ENCODE data around the gene C1QTNF6. TPM values are rescaled to one million over a fixed set of nuclear protein-coding genes. Genes with fewer than 3 reads are reported as not detected.
A peak's percentile ranks its signal among the peaks of the same experiment; 100 is the strongest.
"Not testable (repeated sequence)": the region's sequence is repeated elsewhere in the genome, so short reads cannot be mapped to it uniquely, and the experiment has no call there.

C1QTNF6 gene
- total RNA-seq, 1 donor from 2014 or later, result 58.3 TPM

GRCh38 chr22:37171662-37172061 lies 16.4 kb downstream of the C1QTNF6 start:
- Mint-ChIP-seq H3K4me1 (peaks cover 22% of the 10 kb centered on the region), H3K36me3 (no peaks in the 10 kb centered on the region), H3K4me3 (no peak overlapping the region), H3K9me3 (no peaks in the 10 kb centered on the region), H3K27me3 (ENCODE audit: low read depth) (no peaks in the 10 kb centered on the region), H3K27ac (no peak overlapping the region)
- no peak for TF ChIP-seq CTCF (IDR thresholded peaks at IDR 0.05; ENCODE audit: unreplicated experiment)
- DNase-seq (ENCODE audit: low spot score in 2 of 2, unreplicated experiment in 2 of 2), result no peak

- H3K4me3 Mint-ChIP-seq; H3K36me3 Mint-ChIP-seq; DNase-seq (ENCODE audit: low spot score in 2 of 2, unreplicated experiment in 2 of 2); H3K9me3 Mint-ChIP-seq; H3K27me3 Mint-ChIP-seq (ENCODE audit: low read depth): not testable (repeated sequence)
- peaks cover 17% of the 10 kb centered on the region for H3K4me1 Mint-ChIP-seq
- H3K27ac Mint-ChIP-seq, result peak overlapping the region; percentile 13
Observed at GRCh38 chr22:37170689-37171405, 17.2 kb downstream of the C1QTNF6 start.

GRCh38 chr22:37169947-37170688 lies 17.9 kb downstream of the C1QTNF6 start:
- H3K4me3 Mint-ChIP-seq, result no peak overlapping the region
- H3K4me1 Mint-ChIP-seq, result peaks cover 13% of the 10 kb centered on the region
- H3K27me3 Mint-ChIP-seq (ENCODE audit: low read depth), result no peaks in the 10 kb centered on the region
- H3K36me3 Mint-ChIP-seq, result no peaks in the 10 kb centered on the region
- no peak overlapping the region for H3K27ac Mint-ChIP-seq
- no peak for TF ChIP-seq CTCF (IDR thresholded peaks at IDR 0.05; ENCODE audit: unreplicated experiment)
- H3K9me3 Mint-ChIP-seq, result no peaks in the 10 kb centered on the region
- DNase-seq (ENCODE audit: low spot score in 2 of 2, unreplicated experiment in 2 of 2), result no peak

GRCh38 chr22:37169406-37169805 lies 18.6 kb downstream of the C1QTNF6 start:
- Mint-ChIP-seq H3K4me3 (no peak overlapping the region), H3K27ac (no peak overlapping the region)

GRCh38 chr22:37167981-37168647 lies 19.9 kb downstream of the C1QTNF6 start:
- Mint-ChIP-seq H3K27me3 (ENCODE audit: low read depth) (no peaks in the 10 kb centered on the region), H3K36me3 (no peaks in the 10 kb centered on the region), H3K4me1 (peaks cover 11% of the 10 kb centered on the region), H3K9me3 (no peaks in the 10 kb centered on the region), H3K27ac (no peak overlapping the region), H3K4me3 (no peak overlapping the region)
- TF ChIP-seq CTCF (IDR thresholded peaks at IDR 0.05; ENCODE audit: unreplicated experiment), result no peak
- DNase-seq (ENCODE audit: low spot score in 2 of 2, unreplicated experiment in 2 of 2), result no peak

More at GRCh38 chr22:37169406-37169805, 18.6 kb downstream of the C1QTNF6 start:
- Mint-ChIP-seq H3K9me3 (no peaks in the 10 kb centered on the region), H3K36me3 (no peaks in the 10 kb centered on the region), H3K4me1 (peaks cover 11% of the 10 kb centered on the region), H3K27me3 (ENCODE audit: low read depth) (no peaks in the 10 kb centered on the region)
- no peak for DNase-seq (ENCODE audit: low spot score in 2 of 2, unreplicated experiment in 2 of 2)
- TF ChIP-seq CTCF (IDR thresholded peaks at IDR 0.05; ENCODE audit: unreplicated experiment), result no peak

All from mesothelial cell of epicardium (in vitro differentiated cells).